Measurements from ENCODE around the gene PPM1N. TPM values are rescaled to one million over a fixed set of nuclear protein-coding genes. Genes with fewer than 3 reads are reported as not detected.

PPM1N gene
- polyA plus RNA-seq, 1 experiment: 1.2 TPM

DNA sequence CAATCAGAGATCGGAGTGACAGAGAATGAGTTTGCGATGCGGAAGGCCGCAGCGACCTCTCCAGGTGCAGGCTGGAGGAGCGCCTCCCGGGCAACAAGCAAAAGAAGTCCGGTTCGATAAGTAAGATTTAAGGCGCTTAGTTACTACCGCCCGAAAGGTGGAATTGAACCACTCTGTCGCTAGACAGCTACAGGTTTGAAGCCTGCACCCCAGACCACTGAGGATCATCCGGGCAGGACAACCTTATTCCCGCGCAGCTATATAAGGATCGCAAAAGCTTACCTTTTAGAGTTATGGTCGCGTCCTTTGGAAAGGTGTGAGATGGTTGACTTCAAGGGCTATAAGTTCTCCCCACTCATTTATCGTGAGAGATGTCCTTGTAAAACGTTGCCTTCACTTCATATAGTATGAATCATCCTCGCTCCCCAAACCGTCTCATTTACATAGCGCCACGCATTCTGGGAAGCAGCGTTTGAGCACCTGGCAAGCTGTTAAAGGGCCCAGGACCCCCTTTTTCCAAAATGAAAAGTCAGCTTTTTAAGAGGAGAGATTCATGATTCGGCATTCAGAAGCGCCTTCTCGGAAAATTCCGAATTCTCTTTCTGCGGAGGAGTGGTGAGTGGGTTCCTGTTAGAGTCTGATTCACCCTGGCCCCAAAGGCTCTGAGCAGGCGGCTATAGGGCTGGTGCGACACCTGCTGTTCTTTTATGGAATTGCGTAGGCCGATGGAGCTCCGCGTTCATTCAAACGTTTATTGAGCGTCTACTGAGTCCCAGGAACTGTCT, 19.6 kb upstream of the PPM1N start:
- POLR2A ChIA-PET: interaction anchor here (0.6 to 1.5 kb wide), 3 partner anchors 9 to 292 kb away, joined by 3 to 7 read pairs (median 7); no protein-coding TSS in a partner anchor
- TF ChIP-seq, protein P1, sequence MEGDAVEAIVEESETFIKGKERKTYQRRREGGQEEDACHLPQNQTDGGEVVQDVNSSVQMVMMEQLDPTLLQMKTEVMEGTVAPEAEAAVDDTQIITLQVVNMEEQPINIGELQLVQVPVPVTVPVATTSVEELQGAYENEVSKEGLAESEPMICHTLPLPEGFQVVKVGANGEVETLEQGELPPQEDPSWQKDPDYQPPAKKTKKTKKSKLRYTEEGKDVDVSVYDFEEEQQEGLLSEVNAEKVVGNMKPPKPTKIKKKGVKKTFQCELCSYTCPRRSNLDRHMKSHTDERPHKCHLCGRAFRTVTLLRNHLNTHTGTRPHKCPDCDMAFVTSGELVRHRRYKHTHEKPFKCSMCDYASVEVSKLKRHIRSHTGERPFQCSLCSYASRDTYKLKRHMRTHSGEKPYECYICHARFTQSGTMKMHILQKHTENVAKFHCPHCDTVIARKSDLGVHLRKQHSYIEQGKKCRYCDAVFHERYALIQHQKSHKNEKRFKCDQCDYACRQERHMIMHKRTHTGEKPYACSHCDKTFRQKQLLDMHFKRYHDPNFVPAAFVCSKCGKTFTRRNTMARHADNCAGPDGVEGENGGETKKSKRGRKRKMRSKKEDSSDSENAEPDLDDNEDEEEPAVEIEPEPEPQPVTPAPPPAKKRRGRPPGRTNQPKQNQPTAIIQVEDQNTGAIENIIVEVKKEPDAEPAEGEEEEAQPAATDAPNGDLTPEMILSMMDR (IDR thresholded peaks at IDR 0.05; ENCODE audit: insufficient read depth, low read depth, low read length): peak; percentile 93
- Histone ChIP-seq H3K27me3 (ENCODE audit: control insufficient read depth, insufficient read depth, low read length) (no peaks in the 10 kb centered on the region), H3K4me3 (ENCODE audit: low read depth, low read length) (peak overlapping the region; percentile 53), H3K36me3 (ENCODE audit: control insufficient read depth, insufficient read depth, low read length) (no peaks in the 10 kb centered on the region)
- no peak for DNase-seq (ENCODE audit: low read depth)
- CTCF ChIA-PET: interaction anchor here (0.7 to 23.1 kb wide), 31 partner anchors 9 to 386 kb away, joined by 3 to 764 read pairs (median 7); partner anchors contain the start of genes ERCC1, FOSB, PPP1R13L and PPP1R37

DNA sequence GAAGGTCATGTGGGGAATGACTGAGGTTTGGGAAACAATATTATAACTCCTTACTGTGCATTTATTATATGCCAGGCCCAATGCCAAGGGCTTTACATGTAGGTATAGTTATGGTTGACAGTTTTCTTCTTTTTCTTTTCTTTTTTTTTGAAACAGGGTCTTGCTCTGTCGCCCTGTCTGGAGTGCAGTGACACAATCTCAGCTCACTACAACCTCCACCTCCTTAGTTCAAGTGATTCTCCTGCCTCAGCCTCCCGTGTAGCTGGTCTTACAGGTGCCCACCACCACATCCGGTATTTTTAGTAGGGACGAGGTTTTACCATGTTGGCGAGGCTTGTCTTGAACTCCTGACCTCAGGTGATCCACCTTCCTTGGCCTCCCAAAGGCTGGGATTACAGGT, 15.2 kb upstream of the PPM1N start:
- H3K27me3 ChIP-seq (ENCODE audit: control insufficient read depth, insufficient read depth, low read length): no peaks in the 10 kb centered on the region
- ChIA-PET CTCF (interaction anchor here (23.1 kb wide), 1 partner anchor 50 kb away, joined by 764 read pairs; the partner anchor contains the start of gene ERCC1), POLR2A (no interaction called here)
- no peaks in the 10 kb centered on the region for H3K36me3 ChIP-seq (ENCODE audit: control insufficient read depth, insufficient read depth, low read length)
- TF ChIP-seq, protein P1 (IDR thresholded peaks at IDR 0.05; ENCODE audit: insufficient read depth, low read depth, low read length): no peak
- no peak overlapping the region for H3K4me3 ChIP-seq (ENCODE audit: low read depth, low read length)
- no peak for DNase-seq (ENCODE audit: low read depth)

DNA sequence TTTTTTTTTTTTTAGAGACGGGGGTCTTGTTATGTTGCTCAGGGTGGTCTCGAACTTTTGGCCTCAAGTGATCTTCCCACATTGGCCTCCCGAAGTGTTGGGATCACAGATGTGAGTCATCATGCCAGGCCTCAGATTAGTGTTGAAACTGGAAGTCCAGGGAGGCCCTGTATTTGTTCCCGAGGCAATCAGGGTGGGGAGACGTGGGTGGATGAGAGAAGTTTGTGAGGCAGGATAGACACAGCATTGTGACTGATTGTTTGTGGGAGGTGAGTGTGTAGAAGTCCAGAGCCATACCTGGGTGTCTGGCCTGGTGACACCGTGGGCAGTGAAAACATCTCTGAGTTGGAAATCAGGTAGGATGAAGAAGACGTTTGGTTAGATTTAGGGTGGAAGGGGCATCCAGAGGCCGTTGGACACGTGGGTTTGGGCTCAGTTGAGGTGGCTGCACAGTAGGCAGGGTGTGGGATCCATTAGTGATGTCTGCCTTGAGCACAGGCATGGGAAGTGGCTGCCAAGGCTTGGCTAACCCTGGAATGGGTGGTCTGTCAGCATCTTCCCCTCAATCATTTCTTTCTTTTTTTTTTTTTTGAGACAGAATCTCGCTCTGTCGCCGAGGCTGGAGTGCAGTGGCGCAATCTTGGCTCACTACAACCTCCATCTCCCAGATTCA, 13.8 kb upstream of the PPM1N start:
- Histone ChIP-seq H3K36me3 (ENCODE audit: control insufficient read depth, insufficient read depth, low read length) (peaks cover 2% of the 10 kb centered on the region; the same call in 1 of the 2 replicates), H3K4me3 (ENCODE audit: low read depth, low read length) (no peak overlapping the region), H3K27me3 (ENCODE audit: control insufficient read depth, insufficient read depth, low read length) (no peaks in the 10 kb centered on the region)
- ChIA-PET POLR2A (interaction anchor here (0.6 kb wide), 1 partner anchor 15 kb away, joined by 3 read pairs; no protein-coding TSS in a partner anchor), CTCF (interaction anchor here (0.5 to 23.1 kb wide), 32 partner anchors 7 to 597 kb away, joined by 3 to 764 read pairs (median 6); partner anchors contain the start of genes EML2, ERCC1, FOSB and PPM1N)
- TF ChIP-seq, protein P1 (IDR thresholded peaks at IDR 0.05; ENCODE audit: insufficient read depth, low read depth, low read length): no peak
- no peak for DNase-seq (ENCODE audit: low read depth)

DNA sequence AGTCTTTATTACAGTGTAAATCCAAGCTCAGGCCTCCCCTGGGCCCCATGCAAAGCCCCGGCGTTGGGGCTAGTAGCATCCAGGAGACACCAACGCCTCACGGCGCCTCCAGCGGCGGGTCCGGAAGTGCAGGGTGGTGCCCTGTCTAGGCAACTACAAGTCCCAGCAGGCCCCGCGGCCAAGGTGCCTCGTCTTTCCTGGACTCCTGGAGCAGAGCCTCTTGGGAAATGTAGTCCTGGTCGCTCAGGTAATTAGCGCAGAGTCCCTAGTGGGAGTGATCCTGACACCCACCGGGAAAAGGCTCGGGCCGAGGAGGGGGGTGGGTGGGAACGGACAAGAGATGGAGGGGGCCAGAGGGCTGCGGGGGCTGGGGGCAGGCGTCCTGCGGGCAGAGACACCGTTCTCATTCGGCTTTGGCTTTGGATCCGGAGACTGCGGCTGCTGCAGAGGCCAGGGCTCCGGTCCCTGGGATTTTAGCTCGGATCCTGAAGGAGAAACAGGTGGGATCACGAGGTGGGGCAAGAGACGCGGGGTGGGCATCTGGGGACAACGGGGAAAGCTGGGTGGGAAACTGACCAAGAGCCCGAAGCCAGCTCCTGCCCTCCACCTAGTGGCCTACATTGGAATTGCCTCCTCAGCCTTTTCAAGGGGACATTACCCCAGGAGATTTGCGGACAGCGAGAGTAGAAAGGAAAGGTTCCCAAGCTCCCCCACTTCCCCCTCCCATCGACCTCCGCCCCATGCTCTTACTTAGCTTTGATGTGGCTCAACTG, 12.8 kb upstream of the PPM1N start:
- H3K36me3 ChIP-seq (ENCODE audit: control insufficient read depth, insufficient read depth, low read length): peaks cover 2% of the 10 kb centered on the region; the same call in 1 of the 2 replicates
- ChIA-PET CTCF (interaction anchor here (0.5 to 23.1 kb wide), 49 partner anchors 8 to 598 kb away, joined by 3 to 764 read pairs (median 4); partner anchors contain the start of genes EML2, ERCC1, FOSB and PPM1N), POLR2A (interaction anchor here (0.5 to 0.7 kb wide), 3 partner anchors 16 to 46 kb away, joined by 3 read pairs; no protein-coding TSS in a partner anchor)
- no peaks in the 10 kb centered on the region for H3K27me3 ChIP-seq (ENCODE audit: control insufficient read depth, insufficient read depth, low read length)
- peak overlapping the region; percentile 65 for H3K4me3 ChIP-seq (ENCODE audit: low read depth, low read length)
- no peak for DNase-seq (ENCODE audit: low read depth)
- TF ChIP-seq, protein P1 (IDR thresholded peaks at IDR 0.05; ENCODE audit: insufficient read depth, low read depth, low read length): peak; percentile 91
